HepG2 (cell line): Measurements from ENCODE around the gene MAP3K14. TPM values are rescaled to one million over a fixed set of nuclear protein-coding genes. Genes with fewer than 3 reads are reported as not detected.
A peak's percentile ranks its signal among the peaks of the same experiment; 100 is the strongest.

Source experiments
- ATAC-seq: fragments of 200-7000 bp; cut with Tn5 transposase; 3 replicates; pipeline ENCODE4 v1.9.1; 2020; ENCODE audit warnings: mild to moderate bottlenecking, moderate library complexity
- BruUV-seq: library from RNA; stranded (reverse); fragments of 400-500 nt; replicated peaks from 2 replicates; lab custom pipeline; 2021; lab: Mats Ljungman, UMichigan
- CTCF ChIA-PET: fragments of 300-600 bp; formaldehyde crosslinking; extraction: SDS; loops from one replicate; lab custom pipeline; 2021; ENCODE audit warnings: low total read pairs, inconsistent platforms, low intra/inter-chr PET ratio; lab: Yijun Ruan, JAX
- POLR2A ChIA-PET: fragments of 350-600 bp; sonication (Branson Sonifier 250); formaldehyde crosslinking; loops from one replicate; lab custom pipeline; 2020; ENCODE audit warnings: antibody characterized with exemption, inconsistent platforms; lab: Yijun Ruan, JAX
- DNase-seq: peaks from one replicate; pipeline ENCODE4 v3.0.0-alpha.2; 2015; ENCODE audit warnings: low spot score
- FAIRE-seq: peaks from 3 replicates; lab custom pipeline; 2011; peaks lifted over from hg19 to GRCh38; lab: Jason Lieb, UNC
- H2AFZ ChIP-seq: one replicate; pipeline ENCODE4 v1.6.1; 2011; ENCODE audit warnings: low read length, inconsistent platforms
- H3K27ac ChIP-seq: fragments of 300-600 bp; 3 replicates; pipeline ENCODE4 v1.8.0; 2011; ENCODE audit warnings: mixed run types, mild to moderate bottlenecking, mixed read lengths, low read length, inconsistent platforms; ENCODE audit not compliant: insufficient read depth; ENCODE audit errors: extremely low read length
- H3K27me3 ChIP-seq, 2 experiments: fragments of 200-600 bp in 1 of 2; 2 replicates in 1 of 2; 3 replicates in 1 of 2; pipeline versions ENCODE4 v1.6.0 to v1.8.0; 2011; ENCODE audit warnings: low read length in 2 of 2, mild to moderate bottlenecking in 2 of 2, moderate library complexity in 2 of 2, inconsistent platforms in 1 of 2; ENCODE audit not compliant: insufficient read depth in 2 of 2, control insufficient read depth in 1 of 2
- H3K36me3 ChIP-seq, 2 experiments: fragments of 200-600 bp in 1 of 2; replicated peaks in 1 of 2; 2 replicates in 1 of 2; 3 replicates in 1 of 2; pipeline versions ENCODE4 v1.5.1 to v1.8.0; 2011; ENCODE audit warnings: low read length in 2 of 2, inconsistent platforms in 1 of 2; ENCODE audit not compliant: insufficient read depth in 2 of 2, control insufficient read depth in 1 of 2
- H3K4me1 ChIP-seq: 2 replicates; pipeline ENCODE4 v1.5.1; 2012; ENCODE audit warnings: low read length, inconsistent platforms; ENCODE audit not compliant: insufficient read depth
- H3K4me2 ChIP-seq: 2 replicates; pipeline ENCODE4 v1.6.0; 2011; ENCODE audit warnings: low read depth, low read length, inconsistent platforms
- H3K4me3 ChIP-seq, 3 experiments: fragments of 200-600 bp in 1 of 3; sonication (generic), shearing (Covaris generic) in 1 of 3; replicated peaks in 1 of 3; 2 replicates each; pipeline ENCODE4 v1.5.1; 2011 to 2016; ENCODE audit warnings: low read length in 3 of 3, inconsistent platforms in 2 of 3, low read depth in 2 of 3, mild to moderate bottlenecking in 2 of 3, control low read depth in 1 of 3, mixed read lengths in 1 of 3; ENCODE audit not compliant: insufficient read depth in 1 of 3
- H3K79me2 ChIP-seq: one replicate; pipeline ENCODE4 v1.6.1; 2011; ENCODE audit warnings: low read length, inconsistent platforms; ENCODE audit not compliant: insufficient read depth
- H3K9ac ChIP-seq: 2 replicates; pipeline ENCODE4 v1.6.0; 2011; ENCODE audit warnings: mild to moderate bottlenecking, low read depth, low read length, inconsistent platforms; ENCODE audit not compliant: insufficient read depth
- H3K9me3 ChIP-seq: 2 replicates; pipeline ENCODE4 v1.5.1; 2012; ENCODE audit warnings: mild to moderate bottlenecking, low read length
- H4K20me1 ChIP-seq: 2 replicates; pipeline ENCODE4 v1.6.0; 2011; ENCODE audit warnings: inconsistent platforms, mild to moderate bottlenecking, low read length, moderate library complexity; ENCODE audit not compliant: insufficient read depth
- ATF5 ChIP-seq: sonication (generic); formaldehyde crosslinking; IDR thresholded peaks from 2 replicates; pipeline ENCODE4 v1.4.0; 2020; ENCODE audit warnings: mild to moderate bottlenecking, low read depth, missing genetic modification reagents
- FOXP1 ChIP-seq, 2 experiments: fragments of 450-650 bp in 1 of 2; IDR thresholded peaks; 2 replicates each; pipeline ENCODE4 v1.6.1; 2017 to 2018; ENCODE audit warnings: antibody characterized with exemption in 1 of 2
- FUBP1 ChIP-seq: sonication (generic); formaldehyde crosslinking; IDR thresholded peaks from 2 replicates; pipeline ENCODE4 v1.5.1; 2020; ENCODE audit warnings: missing genetic modification reagents, mild to moderate bottlenecking, borderline replicate concordance
- HOMEZ ChIP-seq: IDR thresholded peaks from 2 replicates; pipeline ENCODE4 v1.6.1; 2016; ENCODE audit warnings: low read depth
- KDM1A ChIP-seq: IDR thresholded peaks from 2 replicates; pipeline ENCODE4 v1.6.1; 2016; ENCODE audit warnings: missing compliant biosample characterization
- MAFG ChIP-seq: sonication (generic); formaldehyde crosslinking; IDR thresholded peaks from 2 replicates; pipeline ENCODE4 v1.5.1; 2020; ENCODE audit warnings: mild to moderate bottlenecking, missing genetic modification reagents
- MEIS1 ChIP-seq: sonication (generic); formaldehyde crosslinking; IDR thresholded peaks from 2 replicates; pipeline ENCODE4 v1.9.0; 2021; ENCODE audit warnings: mild to moderate bottlenecking, missing genetic modification reagents, moderate library complexity, borderline replicate concordance
- MEIS2 ChIP-seq: sonication (generic); formaldehyde crosslinking; IDR thresholded peaks from 2 replicates; pipeline ENCODE4 v1.9.0; 2021; ENCODE audit warnings: mild to moderate bottlenecking, missing genetic modification reagents
- NKX3-1 ChIP-seq: sonication (generic); formaldehyde crosslinking; IDR thresholded peaks from 2 replicates; pipeline ENCODE4 v1.5.0; 2020; ENCODE audit warnings: missing genetic modification reagents
- NPAS2 ChIP-seq: sonication (generic); formaldehyde crosslinking; IDR thresholded peaks from 2 replicates; pipeline ENCODE4 v1.8.0; 2022; ENCODE audit warnings: mild to moderate bottlenecking, missing genetic modification reagents, borderline replicate concordance
- ZFX ChIP-seq: sonication (generic); formaldehyde crosslinking; IDR thresholded peaks from 2 replicates; pipeline ENCODE4 v1.4.0; 2020; ENCODE audit warnings: mild to moderate bottlenecking, low read depth, missing genetic modification reagents, moderate library complexity
- ZNF17 ChIP-seq: sonication (generic); formaldehyde crosslinking; IDR thresholded peaks from 2 replicates; pipeline ENCODE4 v1.5.0; 2020; ENCODE audit warnings: mild to moderate bottlenecking, missing genetic modification reagents
- ZNF552 ChIP-seq: sonication (generic); formaldehyde crosslinking; IDR thresholded peaks from 2 replicates; pipeline ENCODE4 v1.9.0; 2022; ENCODE audit warnings: missing genetic modification reagents, mild to moderate bottlenecking, borderline replicate concordance
- ZNF784 ChIP-seq: sonication (generic); formaldehyde crosslinking; IDR thresholded peaks from 2 replicates; pipeline ENCODE4 v1.5.1; 2020; ENCODE audit warnings: missing genetic modification reagents, mild to moderate bottlenecking, borderline replicate concordance
- WGBS: methylation state at CpG from one replicate; pipeline ENCODE4 v1.1.6; 2017; ENCODE audit warnings: low lambda C conversion rate; 5-methylcytosine and 5-hydroxymethylcytosine counted together
- in situ Hi-C: cut with HindIII; loops from 2 replicates; pipeline ENCODE4 v1.10.0; 2017; ENCODE audit warnings: low pct_unique_long_range_greater_than_20kb; ENCODE audit not compliant: extremely low pct_ligation_motif_present
- intact Hi-C: fragments of 100-400 bp; cut with micrococcal nuclease; formaldehyde crosslinking; loops from one replicate; pipeline ENCODE4 v1.10.0; 2022; ENCODE audit not compliant: unreplicated experiment
- polyA plus RNA-seq, 8 experiments: library from polyadenylated mRNA; depleted of rRNA in 3 of 8; stranded (reverse) in 7 of 8; unstranded in 1 of 8; fragments of >200 nt; fragmentation: Illumina TruSeq in 4 of 8; extraction: Trizol in 4 of 8; gene quantifications; 2 replicates each; pipeline versions ENCODE4 v1.2.1 to v1.2.3, GENCODE V29; 2011 to 2016; ENCODE audit warnings: low read depth in 4 of 8, missing spikeins in 1 of 8, mixed read lengths in 1 of 8; ENCODE audit not compliant: insufficient read depth in 1 of 8
- total RNA-seq, 5 experiments: library from RNA; depleted of rRNA; stranded (reverse); fragments of >200 nt; fragmentation: Illumina TruSeq; extraction: Trizol; gene quantifications; 2 replicates each; pipeline ENCODE4 v1.2.3, GENCODE V29; 2016; ENCODE audit warnings: low read depth in 1 of 5
- TF ChIP-seq, protein P1 (sequence below): sonication (generic); formaldehyde crosslinking; IDR thresholded peaks from 2 replicates; pipeline ENCODE4 v1.4.0; 2020; ENCODE audit warnings: missing genetic modification reagents

The MAP3K14 gene
- total and polyA plus RNA-seq, 2 of the 13 experiments (the other 11 are each of a cell fraction or from before 2014, with no cell fraction given): 2.6 TPM

GRCh38 chr17:45319239-45319703, 2.5 kb upstream of the MAP3K14 start:
- no peak overlapping the region for H3K9ac ChIP-seq
- peaks cover 7 to 50% of the 10 kb centered on the region in 2 experiments; a peak in 3 of 5 replicates for H3K27me3 ChIP-seq
- H3K4me1 ChIP-seq: peaks cover 40% of the 10 kb centered on the region
- no peak for TF ChIP-seq ZFX (CRISPR knock-in tag)
- no peak for TF ChIP-seq ZNF784 (CRISPR knock-in tag)
- no peak for TF ChIP-seq MAFG (CRISPR knock-in tag)
- no peak for TF ChIP-seq FUBP1
- TF ChIP-seq MEIS2 (CRISPR knock-in tag): no peak
- TF ChIP-seq FOXP1 (IDR thresholded peaks at IDR 0.05): no peak
- no peak for TF ChIP-seq FOXP1 (CRISPR knock-in tag; IDR thresholded peaks at IDR 0.05)
- no peak for TF ChIP-seq HOMEZ (CRISPR knock-in tag)
- no peak for TF ChIP-seq NPAS2 (CRISPR knock-in tag)
- no peak for TF ChIP-seq NKX3-1 (CRISPR knock-in tag)
- TF ChIP-seq, protein P1, sequence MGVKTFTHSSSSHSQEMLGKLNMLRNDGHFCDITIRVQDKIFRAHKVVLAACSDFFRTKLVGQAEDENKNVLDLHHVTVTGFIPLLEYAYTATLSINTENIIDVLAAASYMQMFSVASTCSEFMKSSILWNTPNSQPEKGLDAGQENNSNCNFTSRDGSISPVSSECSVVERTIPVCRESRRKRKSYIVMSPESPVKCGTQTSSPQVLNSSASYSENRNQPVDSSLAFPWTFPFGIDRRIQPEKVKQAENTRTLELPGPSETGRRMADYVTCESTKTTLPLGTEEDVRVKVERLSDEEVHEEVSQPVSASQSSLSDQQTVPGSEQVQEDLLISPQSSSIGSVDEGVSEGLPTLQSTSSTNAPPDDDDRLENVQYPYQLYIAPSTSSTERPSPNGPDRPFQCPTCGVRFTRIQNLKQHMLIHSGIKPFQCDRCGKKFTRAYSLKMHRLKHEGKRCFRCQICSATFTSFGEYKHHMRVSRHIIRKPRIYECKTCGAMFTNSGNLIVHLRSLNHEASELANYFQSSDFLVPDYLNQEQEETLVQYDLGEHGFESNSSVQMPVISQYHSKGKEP (CRISPR knock-in tag): no peak
- TF ChIP-seq ZNF552 (CRISPR knock-in tag): no peak
- TF ChIP-seq KDM1A (CRISPR knock-in tag): no peak
- TF ChIP-seq MEIS1: no peak
- TF ChIP-seq ATF5: no peak
- TF ChIP-seq ZNF17 (CRISPR knock-in tag): no peak
- FAIRE-seq: no peak
- no peak for ATAC-seq
- intact Hi-C loops: no loop called here
- no peak overlapping the region for H3K4me3 ChIP-seq
- H4K20me1 ChIP-seq: no peaks in the 10 kb centered on the region
- ChIA-PET POLR2A (no interaction called here), CTCF (no interaction called here)
- H2AFZ ChIP-seq: peak overlapping the region; percentile 40
- no peak overlapping the region for H3K27ac ChIP-seq
- DNase-seq: no peak
- H3K4me2 ChIP-seq: no peak overlapping the region; the same call in 1 of the 2 replicates
- no peaks in the 10 kb centered on the region for H3K9me3 ChIP-seq
- 35% methylated on average over 5 of the region's 5 CpGs for WGBS
- no TSS peak for BruUV-seq
- H3K79me2 ChIP-seq: peaks cover 19% of the 10 kb centered on the region
- in situ Hi-C loops: no loop called here
- no peaks in the 10 kb centered on the region; a peak in 1 of 5 replicates for H3K36me3 ChIP-seq
